Activated CD8-positive, alpha-beta memory T cell treated with anti-CD3 and anti-CD28 coated beads, Interleukin-2, amount 50 U/mL, for 48 hours (primary cell): Measurements from ENCODE around the gene ABCA4.

Experiments used
- DNase-seq: peaks from one replicate; pipeline ENCODE4 v3.0.0-alpha.2; 2020

The ABCA4 gene

GRCh38 chr1:94104127-94104684, 16.7 kb downstream of the ABCA4 start:
- DNase-seq, result no peak

GRCh38 chr1:94103608-94104007, 17.3 kb downstream of the ABCA4 start:
- DNase-seq, result no peak

GRCh38 chr1:94101613-94102525, 19.1 kb downstream of the ABCA4 start:
- no peak for DNase-seq

- no peak for DNase-seq
These were observed 19.9 kb downstream of the ABCA4 start for GRCh38 chr1:94100785-94101612.

DNA sequence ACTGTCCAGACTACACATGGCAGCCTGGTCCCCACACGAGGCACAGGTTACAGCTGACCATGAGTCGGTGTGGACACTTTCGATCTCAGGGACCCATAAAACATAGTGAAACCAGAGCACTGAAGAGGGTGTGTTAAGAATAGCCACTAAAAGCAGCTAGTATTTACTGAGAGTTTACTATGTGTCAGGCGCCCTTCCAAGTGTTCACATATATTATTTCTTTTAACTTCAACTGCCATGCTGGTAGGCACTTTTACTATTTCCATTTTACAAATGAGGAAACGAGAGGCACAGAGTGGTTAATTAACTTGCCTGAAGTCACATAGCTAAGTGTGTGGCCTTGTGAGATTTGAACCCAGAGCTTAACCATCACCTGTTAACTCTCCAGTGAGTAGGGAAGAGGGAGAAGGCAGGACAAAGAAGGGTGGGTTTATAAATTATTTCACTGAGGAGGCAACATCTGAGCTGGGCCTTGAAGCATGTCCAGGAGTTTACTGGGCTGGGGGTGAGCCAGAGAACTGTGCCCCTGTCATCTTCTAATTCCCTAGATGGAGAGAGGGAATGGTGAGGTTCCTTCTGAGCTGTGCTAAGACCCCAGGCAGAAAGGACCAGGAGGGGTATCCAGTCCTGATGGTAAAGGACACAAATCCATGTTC, 20.7 kb downstream of the ABCA4 start:
- DNase-seq, result no peak

GRCh38 chr1:94099303-94099702, 21.6 kb downstream of the ABCA4 start:
- no peak for DNase-seq

GRCh38 chr1:94098585-94099111, 22.3 kb downstream of the ABCA4 start:
- DNase-seq, result no peak

GRCh38 chr1:94096797-94097549, 24.0 kb downstream of the ABCA4 start:
- DNase-seq, result no peak

DNA sequence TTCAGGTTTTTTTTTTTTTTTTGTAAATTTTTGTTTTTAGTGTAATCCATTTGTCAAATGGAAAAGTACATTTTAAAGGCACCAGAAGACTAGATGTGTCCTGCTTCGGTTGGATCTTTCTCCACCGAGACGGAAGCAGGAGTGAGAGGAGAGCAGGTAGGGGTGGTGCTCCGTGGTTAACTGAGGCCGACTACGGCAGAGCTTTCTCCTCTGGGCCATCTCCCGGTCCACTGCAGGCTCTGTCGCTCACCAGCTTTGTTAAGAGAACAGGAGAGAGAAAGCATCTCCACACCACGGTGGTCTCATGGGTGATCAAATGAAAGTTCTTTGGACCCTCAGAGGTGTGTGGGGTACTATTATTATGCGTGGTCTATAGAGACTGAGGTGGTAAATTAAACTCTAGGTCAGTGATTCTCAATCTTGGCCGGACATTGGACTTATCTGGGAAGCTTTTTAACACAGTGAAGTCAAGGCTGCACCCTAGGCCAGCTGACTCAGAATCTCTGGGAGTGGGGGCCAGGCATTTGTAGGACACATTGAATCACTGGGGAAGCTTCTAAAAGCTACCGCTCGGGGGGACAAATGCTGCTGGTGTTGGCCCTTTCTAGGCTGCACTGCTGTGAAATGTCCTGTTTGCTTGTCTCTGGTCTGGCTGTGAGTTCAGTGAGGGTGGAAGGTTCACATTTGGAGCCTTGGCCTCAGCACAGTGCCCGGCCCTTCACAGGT, 25.0 kb downstream of the ABCA4 start:
- no peak for DNase-seq

DNA sequence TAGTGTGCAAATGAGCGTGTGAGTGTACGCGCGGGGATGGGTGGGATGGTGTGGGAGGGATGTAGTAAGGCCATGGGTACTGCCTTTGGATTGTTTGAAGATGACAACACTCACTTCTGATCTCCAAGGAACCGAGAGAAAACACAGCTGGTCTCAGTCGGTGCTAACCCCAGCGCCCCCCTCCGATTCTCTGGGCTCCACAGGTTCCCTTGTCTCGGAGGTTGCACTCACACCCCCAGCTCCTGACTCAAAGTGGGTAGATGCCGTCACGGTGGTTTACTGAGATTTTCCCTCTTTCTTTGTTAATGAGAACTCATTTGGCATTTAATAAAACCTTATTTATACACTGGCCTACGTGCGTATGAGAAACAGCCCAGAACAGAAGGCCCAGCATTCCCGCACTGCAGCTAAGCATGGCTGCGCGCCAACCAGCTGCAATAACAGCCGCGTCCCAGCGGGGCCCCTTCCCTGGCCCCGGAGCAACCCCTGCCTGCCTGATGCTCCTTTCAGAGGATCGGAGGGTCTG, 25.8 kb downstream of the ABCA4 start:
- no peak for DNase-seq

- no peak for DNase-seq
These were observed 26.4 kb downstream of the ABCA4 start for GRCh38 chr1:94094469-94095111.

GRCh38 chr1:94093996-94094395, 27.0 kb downstream of the ABCA4 start:
- no peak for DNase-seq

DNA sequence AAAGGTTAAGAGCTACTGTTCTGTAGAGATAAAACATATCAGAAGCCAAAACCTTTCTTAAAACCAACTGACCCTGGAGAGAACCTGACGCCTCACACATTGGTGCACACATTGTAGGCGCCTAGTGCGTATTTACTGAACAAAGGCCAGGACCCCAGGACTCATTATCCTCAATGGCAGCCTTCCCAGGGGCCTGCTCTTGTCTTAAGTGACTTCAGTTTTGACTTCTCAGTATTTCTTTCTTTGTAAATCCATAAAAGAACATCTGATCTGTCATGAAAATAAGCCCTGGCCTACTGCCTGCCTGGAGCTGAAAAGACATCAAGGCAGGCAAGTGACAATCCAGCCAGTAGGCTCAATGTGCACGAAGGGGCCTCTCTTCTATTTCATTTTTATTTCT, 27.6 kb downstream of the ABCA4 start:
- DNase-seq, result no peak

DNA sequence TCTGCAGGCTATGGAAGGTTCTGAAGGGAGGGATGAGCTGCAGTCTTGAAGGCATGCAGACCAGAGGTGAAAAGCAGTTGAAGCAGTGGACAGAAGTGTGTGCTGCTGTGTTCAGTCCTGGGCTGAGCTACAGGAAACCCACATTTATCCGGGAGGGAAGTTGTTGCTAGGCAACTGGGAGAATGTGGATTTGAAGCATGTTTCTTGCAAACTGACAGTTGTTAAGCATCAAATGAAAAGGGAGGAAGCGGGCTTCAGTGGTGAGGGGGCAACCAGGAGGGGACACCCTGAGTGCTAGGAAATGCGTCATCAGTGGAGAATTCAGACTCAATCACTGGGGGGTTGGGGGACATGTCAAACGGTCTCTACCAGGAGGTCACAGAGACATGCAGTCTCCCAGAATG, 28.7 kb downstream of the ABCA4 start:
- no peak for DNase-seq

GRCh38 chr1:94090761-94091160, 30.2 kb downstream of the ABCA4 start:
- no peak for DNase-seq

GRCh38 chr1:94087193-94087592, 33.8 kb downstream of the ABCA4 start:
- DNase-seq, result no peak

- no peak for DNase-seq
These were observed 36.4 kb downstream of the ABCA4 start for GRCh38 chr1:94084547-94084946.

DNA sequence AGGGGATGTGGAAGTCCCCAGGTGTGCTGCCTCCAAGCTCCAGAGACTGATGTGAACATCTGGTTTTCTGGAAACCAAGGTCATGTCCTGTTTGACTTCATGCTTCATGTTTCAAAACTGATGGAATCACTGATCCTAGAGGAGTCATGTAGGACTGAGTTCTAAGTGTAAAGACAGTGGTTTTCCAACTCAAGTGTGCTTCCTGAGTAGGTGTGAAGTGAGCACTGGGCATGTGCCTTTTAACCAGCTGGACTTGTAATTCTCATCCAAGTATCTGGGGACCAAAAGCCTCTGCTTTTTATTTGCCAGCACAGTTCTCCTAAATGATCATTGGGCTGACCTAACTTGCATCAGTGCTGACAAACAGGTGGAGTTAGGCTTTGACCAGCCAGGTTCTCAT, 36.9 kb downstream of the ABCA4 start:
- DNase-seq, result no peak

GRCh38 chr1:94083681-94084080, 37.3 kb downstream of the ABCA4 start:
- DNase-seq, result no peak

- no peak for DNase-seq
These were observed 39.2 kb downstream of the ABCA4 start for GRCh38 chr1:94081566-94082344.
